T-helper 2 cell treated with Interferon-gamma antibody and Interleukin-4, amounts not matched to agents 100 ng/mL and 5 ng/mL, for 36 hours (primary cell): ENCODE results near the gene TUT4. TPM values are rescaled to one million over a fixed set of nuclear protein-coding genes. Genes with fewer than 3 reads are reported as not detected.

Source experiments
- intact Hi-C: fragments of 100-400 bp; cut with micrococcal nuclease; formaldehyde crosslinking; loops from one replicate; pipeline ENCODE4 v1.15.1; 2023
- total RNA-seq: library from RNA; stranded (reverse); gene quantifications from 2 replicates; pipeline ENCODE4 v1.2.3, GENCODE V29; 2022

The TUT4 gene
- total RNA-seq, 1 donor from 2014 or later, result 70.8 TPM

GRCh38 chr1:52534928-52535764 lies 17.7 kb downstream of the TUT4 start:
- intact Hi-C loops, result no loop called here

- intact Hi-C loops, result no loop called here
Measured at GRCh38 chr1:52533713-52534112, 19.2 kb downstream of the TUT4 start.

- intact Hi-C loops, result no loop called here
Measured at GRCh38 chr1:52532731-52533327, 20.1 kb downstream of the TUT4 start.

DNA sequence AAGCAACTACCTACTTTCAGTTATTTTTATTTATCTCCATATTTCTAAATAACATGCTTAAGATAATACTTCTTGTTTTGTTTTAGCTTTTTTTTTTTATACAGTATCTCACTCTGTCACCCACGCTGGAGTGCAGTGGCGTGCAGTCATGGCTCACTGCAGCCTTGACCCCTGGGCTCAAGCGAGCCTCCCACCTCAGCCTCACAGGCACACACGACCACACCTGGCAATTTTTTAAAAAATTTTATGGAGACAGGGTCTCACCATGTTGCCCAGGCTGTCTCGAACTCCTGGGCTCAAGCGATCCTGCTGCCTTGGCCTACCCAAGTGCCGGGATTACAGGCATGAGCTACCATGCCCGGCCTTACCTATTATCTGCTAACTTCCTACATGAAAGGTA lies 20.6 kb downstream of the TUT4 start:
- intact Hi-C loops, result no loop called here

DNA sequence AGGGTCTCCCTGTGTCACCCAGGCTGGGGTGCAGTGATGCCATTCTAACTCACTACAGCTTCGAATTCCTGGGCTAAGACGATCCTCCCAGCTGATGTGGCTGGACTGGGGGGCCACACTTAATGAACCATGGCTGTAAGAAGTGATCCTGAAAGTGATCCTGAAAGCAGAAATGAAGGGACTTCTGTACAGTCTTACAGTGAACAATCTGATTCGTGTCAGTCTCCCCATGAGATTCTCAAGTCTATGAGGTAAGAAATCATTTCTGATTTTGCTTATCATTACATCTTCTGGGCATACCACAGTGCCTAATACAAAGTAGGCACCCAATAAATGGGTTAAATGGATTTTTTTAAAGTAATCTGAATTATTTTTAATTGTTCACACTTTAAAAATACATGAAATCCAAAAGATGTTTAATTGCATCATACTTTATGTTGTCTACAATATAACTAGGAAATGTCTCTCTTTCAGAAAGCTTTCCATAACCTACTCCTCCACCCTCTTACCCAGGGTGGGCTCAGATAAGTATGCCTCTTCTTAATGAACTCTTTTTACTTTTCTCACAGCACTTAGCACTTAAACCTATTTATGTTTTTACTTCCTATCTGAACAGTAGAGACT lies 21.5 kb downstream of the TUT4 start:
- intact Hi-C loops, result no loop called here

DNA sequence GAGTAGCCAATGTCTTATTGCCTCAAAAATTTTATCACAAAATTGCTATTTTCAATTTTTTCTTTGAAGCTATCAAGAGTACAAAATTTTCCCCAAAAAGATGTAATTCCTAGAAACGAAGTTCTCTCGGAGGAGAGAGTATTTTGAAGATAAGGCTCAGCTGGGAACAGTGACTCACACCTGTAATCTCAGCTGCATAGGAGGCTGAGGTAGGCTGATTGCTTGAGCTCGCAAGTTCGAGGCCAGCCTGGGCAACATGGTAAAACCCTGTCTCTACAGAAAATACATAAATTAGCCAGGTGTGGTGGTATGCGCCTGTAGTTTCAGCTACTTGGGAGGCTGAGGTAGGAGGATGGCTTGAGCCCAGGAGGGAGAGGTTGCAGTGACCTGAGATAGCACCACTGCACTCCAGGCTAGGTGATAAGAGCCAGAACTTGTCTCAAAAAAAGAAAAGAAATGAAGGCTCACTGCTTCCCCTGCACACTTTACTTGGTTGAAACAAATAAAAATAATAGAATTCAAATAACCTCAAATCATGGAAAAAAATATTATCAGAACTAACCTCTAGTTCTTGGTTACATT lies 22.2 kb downstream of the TUT4 start:
- intact Hi-C loops, result no loop called here

- intact Hi-C loops, result no loop called here
Measured at GRCh38 chr1:52523376-52523775, 29.5 kb downstream of the TUT4 start.

DNA sequence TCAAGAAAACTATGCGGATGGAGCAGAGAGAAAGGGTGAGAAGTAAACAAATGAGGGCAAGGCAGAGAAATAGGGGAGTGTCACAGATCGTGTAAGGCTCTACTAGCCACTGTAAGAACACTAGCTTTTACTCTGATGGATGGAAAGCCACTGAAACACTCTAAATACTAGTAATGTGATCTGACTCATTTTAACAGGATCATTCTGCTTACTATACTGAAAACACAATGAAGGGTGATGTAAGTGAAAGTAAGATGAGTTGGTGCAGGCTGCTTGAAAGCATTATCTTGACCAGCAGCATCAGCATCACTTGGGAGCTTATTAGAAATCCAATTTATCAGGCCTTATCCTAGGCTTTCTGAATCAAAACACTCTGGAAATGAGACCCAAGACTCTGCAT lies 32.7 kb downstream of the TUT4 start:
- intact Hi-C loops, result no loop called here

DNA sequence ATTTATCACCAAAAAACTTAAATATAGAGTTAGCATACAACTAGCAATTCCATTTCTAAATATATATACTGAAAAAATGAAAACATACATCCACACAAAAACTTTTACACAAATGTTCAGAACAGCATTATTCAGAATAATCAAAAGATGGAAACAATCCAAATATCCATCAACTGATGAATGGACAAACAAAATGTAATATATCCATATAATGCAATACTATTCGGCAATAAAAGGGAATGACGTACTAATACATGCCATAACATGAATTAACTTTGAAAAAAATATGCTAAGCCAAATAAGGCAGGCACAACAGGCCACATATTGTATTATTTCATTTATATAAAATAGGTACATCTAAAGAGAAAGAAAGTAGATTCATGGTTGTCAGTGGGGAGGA lies 33.9 kb downstream of the TUT4 start:
- intact Hi-C loops, result no loop called here

- intact Hi-C loops, result no loop called here
Measured at GRCh38 chr1:52511851-52512615, 40.9 kb downstream of the TUT4 start.

DNA sequence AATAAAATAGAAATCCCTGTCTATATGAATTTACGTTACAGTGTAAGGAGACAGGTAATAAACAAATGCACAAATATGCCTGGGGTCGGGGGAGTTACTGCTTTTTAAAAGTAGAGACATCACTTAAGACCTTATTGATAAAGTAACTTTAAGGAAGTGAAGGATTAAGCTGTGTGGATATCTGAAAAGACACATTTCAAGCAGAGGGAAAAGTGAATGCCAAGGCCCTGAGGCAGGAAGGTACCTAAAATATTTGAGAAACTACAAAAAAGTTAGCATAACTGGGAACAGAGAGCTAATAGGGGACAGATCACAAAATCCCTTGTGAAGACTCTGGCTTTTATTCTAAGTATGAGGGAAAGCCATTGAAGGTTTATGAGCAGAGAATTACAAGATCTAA lies 41.5 kb downstream of the TUT4 start:
- intact Hi-C loops, result no loop called here

- intact Hi-C loops, result no loop called here
Measured at GRCh38 chr1:52506920-52507546, 45.9 kb downstream of the TUT4 start.

- intact Hi-C loops, result no loop called here
Measured at GRCh38 chr1:52506349-52506748, 46.5 kb downstream of the TUT4 start.

- intact Hi-C loops, result no loop called here
Measured at GRCh38 chr1:52504720-52505119, 48.2 kb downstream of the TUT4 start.

DNA sequence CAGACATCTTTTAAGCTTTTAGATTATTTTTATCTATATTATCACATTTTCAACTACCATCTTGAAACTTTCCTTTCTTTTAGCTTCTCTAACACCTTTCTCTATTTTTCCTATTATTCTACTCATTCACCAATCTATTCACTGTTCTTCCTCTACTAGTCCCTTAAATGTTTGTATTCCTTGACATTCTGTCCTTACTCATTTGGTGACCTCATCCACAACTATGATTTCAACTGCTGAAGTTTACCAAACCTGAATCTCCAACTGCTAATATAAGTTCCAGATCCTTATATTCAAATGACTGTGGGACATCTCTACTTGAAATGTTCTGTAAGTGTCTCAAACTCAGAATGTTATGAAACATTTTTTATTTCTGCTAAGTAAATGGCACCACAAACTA lies 49.2 kb downstream of the TUT4 start:
- intact Hi-C loops, result no loop called here

DNA sequence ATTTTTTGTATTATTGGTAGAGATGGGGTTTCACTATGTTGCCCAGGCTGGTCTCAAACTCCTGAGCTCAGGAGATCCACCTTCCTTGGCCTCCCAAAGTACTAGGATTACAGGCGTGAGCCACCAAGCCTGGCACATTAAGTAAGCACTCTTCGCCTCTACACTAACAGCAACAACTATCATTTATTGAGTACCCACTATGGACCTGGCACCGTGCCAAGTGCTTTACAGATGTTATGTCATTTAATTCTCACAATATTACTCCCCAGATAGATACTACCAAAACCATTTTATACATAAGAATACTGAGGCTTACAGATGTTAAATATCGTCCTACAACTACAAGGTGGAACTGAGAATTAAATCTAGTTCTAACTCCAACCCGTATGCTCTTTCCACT lies 50.1 kb downstream of the TUT4 start:
- intact Hi-C loops, result no loop called here

GRCh38 chr1:52487632-52488031 lies 65.3 kb downstream of the TUT4 start:
- intact Hi-C loops, result no loop called here

DNA sequence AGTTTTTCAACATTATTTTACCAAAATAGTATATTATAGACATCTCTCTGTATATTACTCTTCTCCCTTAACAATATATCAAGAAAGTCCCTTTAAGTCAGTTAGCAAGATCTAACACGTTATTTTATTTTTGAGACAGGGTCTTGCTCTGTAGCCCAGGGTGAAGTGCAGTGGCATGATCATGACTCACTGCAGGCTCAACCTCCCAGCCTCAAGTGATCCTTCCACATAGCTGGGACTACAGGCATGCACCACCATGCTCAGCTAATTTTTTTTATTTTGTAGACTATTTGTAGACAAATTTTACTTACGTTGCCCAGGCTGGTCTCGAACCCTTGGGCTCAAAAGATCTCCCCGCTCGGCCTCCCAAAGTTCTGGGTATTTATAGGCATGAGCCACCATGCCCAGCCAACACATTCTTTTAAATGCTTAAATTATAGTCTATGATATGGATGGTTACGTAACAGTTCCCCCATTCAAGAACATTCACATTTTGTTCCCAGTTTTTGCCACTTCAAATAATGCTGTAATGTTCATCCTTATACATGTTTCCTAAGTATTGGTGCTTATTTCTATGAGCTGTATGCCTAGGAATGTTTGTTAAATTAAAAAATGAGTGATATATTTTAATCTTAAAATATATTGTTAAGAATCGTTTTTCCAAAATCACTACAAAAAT lies 70.4 kb downstream of the TUT4 start:
- intact Hi-C loops, result no loop called here

DNA sequence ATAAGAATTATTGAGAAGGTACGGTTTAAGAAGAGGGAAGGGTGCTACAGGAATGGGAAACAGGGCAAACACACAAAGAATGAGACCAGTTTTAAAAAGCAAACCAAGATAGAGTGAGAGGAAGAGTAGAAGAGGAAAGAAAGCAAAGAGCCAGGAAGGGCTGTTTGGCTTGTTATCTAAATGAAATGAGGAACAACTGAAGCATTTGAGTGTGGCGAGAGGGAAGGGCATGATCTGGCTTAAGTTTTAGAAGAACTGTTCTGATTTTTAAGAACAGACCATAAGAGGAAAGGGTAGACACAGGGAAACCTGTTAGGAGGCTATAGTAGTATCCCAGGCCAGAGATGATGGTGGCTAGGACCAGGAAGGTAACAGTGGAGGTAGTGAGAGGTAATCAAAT lies 73.8 kb downstream of the TUT4 start:
- intact Hi-C loops, result no loop called here

GRCh38 chr1:52477876-52478275 lies 75.0 kb downstream of the TUT4 start:
- intact Hi-C loops, result no loop called here
